HG02678 (cell line): Measurements from ENCODE around the gene GABPA.
"Not testable (repeated sequence)": the region's sequence is repeated elsewhere in the genome, so short reads cannot be mapped to it uniquely, and the experiment has no call there.

Experiments
- ATAC-seq: cut with Tn5 transposase; IDR thresholded peaks from one replicate; pipeline ENCODE4 v1.9.1; 2021; ENCODE audit warnings: mild to moderate bottlenecking, moderate library complexity; ENCODE audit not compliant: unreplicated experiment

GABPA gene

DNA sequence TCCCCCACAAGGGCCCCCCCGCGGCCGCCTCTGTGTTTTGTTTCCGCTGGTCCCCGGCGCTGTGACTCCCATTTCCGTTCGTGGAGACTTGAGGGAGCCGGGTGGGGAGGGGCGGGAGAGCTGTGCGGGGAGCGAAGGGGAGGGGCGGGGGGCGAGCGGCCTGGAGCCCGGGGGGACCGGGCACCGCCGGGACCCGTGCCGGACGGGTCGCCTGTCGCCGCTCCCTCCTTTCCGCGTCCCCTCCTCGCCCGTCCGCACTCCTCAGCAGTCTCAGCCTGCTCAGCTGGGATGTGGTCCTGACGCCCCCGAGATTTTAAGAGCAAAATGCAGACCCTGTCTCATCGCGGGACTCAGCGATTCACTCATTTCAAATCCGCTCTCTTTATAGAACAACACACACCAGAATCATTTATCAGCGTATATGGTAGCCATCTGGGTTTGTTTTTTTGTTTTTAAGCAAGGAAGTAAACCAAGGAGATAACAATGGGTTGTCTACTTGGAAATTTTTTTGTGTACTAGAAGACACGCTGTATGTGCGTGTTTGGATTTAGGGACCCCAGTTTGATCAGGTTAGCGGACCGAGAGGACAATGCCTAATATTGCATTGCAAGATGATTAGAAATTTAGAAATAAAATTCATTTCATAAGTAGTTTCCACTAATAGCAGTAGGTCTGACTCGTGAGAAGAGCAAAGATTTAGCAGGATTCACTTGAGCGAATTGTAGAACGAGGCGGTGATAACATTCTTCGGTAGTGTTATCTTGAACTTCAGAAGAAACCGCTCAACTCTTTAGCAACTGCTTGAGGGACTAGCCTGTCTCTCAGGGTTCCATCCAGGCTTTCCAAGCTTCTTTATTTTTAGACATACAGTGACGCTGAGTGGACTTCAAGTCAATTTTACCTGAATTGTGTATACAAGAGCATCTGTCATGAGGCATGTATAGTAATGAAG lies 1.1 kb downstream of the GABPA start:
- peak; percentile 10 for ATAC-seq

DNA sequence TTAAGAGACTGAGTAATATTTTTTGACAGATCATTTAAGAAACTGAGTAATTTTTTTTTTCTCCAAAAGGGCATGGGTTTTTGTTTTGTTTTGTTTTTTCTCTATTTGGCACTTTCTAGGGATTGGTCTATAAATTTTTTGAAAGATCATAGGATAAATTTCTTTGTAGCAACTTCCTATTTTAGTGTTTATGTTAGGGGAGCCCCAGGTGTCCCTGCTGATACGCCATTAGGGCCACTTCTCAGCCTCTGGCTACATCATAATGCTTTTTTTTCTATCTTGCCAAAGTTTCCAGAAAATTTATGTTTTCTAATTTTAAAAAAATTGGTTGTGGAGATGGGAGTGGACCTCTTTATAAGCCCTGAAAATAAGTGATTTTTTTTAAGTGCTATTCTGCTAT lies 2.6 kb downstream of the GABPA start:
- no peak for ATAC-seq

DNA sequence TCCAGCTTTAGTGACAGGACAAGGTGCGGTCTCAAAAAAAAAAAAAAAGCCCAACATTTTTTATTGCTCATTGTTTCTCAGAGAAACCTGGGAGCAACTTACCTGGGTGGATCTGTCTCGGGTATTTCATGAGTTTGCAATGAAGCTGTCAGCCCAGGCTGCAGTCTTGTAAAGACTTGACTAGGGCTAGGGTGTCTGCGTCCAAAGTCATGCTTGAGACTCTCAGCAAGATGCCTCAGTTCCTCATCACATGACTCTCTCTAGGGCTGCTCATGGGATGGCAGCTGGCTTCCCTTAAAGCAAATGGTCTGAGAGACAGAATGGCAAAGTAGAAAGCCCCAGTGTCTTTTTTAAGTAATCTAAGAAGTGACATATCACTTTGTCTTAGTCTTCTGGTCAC lies 8.1 kb downstream of the GABPA start:
- no peak for ATAC-seq

DNA sequence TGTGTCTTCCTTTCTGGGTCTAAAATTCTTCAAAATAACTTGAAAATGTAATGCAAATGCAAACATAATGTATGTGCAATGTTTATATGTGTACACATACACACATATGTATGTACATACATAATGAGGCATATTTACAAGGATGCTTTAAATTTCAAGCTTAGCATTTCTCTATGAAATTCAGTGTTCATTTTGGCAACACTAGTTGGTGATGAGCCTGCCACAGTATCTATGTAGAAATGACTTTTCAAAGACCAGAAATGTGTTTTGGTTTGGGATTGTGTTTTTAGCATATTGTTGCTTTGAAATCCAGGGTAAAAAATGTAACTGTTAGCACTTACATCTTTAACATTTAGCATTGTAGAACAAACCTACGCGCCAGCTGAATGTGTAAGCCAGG lies 10.1 kb downstream of the GABPA start:
- no peak for ATAC-seq

DNA sequence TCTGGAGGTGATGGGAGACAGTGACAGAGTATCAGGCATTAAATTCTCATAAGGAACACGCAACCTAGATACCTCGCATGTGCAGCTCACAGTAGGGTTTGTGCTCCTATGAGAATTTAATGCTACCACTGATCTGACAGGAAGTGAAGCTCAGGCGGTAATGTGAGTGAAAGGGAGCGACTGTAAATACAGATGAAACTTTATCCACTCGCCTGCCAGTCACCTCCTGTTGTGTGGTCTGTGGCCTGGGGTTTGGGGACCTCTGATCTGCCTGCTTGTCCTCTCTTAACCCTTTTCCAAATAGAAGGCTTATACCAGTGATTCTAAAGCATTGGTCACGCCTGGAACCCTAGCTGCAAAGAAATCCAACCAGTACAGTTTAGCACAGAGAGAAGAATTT lies 15.3 kb downstream of the GABPA start:
- no peak for ATAC-seq

DNA sequence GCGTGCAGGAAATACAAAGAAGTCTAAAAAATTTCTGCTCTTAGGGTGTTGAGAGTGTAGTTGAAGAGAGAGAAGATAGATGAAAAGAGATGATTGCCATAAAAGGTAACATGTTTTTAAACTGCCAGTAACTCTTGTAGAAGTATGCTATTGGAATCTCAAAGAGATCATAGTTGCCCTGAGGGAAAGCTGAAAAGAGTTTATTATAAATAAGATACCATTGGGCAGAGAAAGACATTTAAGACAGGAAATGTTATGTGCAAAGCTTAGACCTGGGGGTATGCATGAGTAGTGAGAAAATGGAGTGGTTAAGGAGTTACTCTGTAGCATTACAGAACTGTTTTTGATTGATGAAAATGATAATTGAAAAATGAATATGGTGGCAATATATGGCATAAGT lies 17.6 kb downstream of the GABPA start:
- ATAC-seq, result no peak

DNA sequence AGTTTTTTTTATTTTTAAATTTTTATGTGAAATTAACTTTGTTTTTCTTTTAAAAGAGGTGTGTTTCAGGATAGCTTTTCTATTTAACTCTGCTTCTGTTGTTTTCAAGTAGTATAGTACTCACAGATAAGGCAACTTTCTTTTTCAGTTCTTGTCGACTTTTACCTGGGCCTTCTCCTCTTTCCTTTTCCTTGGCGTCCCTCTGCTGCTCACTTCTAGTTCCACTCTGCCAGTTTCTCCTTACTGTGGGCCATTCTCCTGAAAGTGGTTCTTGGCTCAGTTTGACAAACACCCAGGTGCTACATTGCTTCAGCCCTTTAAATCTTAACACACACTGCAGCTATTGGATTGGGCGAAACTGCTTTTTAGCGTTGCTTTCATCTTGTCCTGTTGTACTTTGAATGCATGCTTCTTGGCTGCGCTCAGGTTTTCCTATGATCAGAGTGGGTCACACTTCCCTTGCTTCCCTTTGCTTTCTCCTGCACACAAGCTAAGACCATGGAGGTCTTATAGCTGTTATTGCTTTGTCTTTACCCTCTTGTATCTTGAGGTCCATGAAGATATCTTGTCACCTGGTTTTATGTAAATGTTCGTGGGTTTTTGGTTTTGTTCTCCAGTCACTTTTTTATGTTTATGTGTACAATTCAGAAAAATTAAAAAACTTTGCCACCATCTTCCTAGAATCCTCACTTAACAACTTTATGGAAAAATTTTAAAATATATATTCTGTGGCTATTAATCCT lies 21.6 kb downstream of the GABPA start:
- ATAC-seq, result no peak

DNA sequence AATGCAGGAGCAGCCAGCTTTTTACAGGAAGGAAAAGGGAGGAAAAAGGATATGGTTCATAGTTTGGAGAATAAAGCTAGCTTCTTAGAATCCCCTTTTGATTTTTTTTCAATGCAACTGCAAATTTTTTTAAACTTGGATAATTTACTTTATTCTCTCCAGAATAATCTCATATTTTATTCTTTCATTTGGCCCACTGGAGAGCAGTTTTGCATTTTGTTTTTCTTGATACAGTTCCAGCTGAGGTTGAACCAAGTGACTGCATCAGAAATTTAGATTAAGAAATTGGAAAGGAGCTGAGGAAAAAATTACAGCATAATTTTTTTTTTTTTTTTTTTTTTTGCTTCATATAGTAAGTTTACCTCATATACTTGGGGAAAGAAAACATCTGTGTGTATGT lies 22.8 kb downstream of the GABPA start:
- no peak for ATAC-seq

DNA sequence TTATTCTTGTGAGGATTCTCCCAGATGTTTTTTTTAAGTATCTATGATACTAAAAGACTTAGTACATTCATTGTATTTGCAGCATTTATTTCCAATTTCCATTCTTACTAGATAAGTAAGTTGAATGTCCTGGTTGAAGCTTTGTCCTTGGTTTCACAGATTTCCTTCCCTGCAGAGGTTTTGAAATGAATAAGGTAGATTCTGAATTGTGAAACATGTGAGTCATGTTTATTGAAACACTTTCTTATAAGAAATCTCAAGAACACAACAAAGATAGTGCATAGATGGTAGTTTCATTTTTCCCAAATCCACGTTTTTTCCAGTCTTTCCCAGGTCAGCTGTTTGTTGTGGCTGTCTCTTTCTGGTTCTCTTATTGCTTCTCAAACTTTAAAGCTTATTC lies 24.8 kb downstream of the GABPA start:
- no peak for ATAC-seq

DNA sequence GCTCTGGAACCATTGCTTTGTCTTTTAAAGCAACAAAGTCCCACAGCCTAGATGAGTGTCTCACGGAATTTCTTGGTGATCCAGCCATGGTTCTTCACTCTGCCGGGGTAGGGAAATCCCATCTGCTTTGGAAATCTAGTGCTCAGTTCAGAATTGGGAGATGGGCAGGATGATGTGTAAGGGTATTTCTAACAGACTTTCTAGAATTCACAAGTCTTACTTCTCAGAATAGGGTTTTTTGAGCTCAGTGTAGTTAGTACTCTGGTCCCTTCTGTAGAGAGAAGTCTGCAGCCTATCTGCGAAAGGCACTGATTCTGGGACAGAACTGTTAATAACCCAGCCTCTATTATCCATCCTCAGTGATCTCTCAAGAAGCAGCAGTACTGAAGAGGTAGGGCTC lies 25.3 kb downstream of the GABPA start:
- ATAC-seq, result no peak

DNA sequence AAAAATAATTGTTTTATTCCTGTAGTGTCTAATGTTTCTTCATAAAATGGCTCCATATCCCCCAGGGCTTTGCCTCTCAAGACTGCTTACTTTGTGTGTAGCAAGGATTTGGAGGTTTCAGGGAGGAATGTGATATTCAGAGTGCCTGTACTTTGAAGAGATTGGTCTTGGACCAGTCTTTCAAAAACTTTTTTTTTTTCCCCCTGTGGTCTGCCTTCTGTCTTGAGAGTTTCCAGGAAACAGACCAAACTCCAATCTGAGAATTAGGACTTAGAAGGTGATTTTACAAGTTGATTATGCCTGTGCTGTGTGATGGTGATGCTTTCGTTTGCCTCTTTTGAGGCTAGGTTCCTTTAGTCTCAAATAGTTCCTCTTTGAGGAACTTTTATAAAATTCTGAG lies 25.9 kb downstream of the GABPA start:
- ATAC-seq, result no peak

DNA sequence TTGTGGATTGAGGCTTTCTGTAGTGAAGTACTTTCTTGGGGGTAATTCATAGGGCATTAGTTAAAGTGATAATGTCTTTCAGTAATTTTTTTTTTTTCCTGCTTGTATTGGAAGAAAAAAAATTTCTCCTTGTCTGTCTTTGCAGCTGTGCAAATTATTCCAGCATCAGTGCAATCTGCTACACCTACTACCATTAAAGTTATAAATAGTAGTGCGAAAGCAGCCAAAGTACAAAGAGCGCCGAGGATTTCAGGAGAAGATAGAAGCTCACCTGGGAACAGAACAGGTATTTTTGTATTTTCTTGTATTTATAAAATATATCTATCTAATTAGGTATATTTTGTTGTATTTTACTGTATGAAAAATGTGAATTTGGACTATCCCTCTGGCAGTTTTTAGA lies 29.3 kb downstream of the GABPA start:
- ATAC-seq, result no peak

DNA sequence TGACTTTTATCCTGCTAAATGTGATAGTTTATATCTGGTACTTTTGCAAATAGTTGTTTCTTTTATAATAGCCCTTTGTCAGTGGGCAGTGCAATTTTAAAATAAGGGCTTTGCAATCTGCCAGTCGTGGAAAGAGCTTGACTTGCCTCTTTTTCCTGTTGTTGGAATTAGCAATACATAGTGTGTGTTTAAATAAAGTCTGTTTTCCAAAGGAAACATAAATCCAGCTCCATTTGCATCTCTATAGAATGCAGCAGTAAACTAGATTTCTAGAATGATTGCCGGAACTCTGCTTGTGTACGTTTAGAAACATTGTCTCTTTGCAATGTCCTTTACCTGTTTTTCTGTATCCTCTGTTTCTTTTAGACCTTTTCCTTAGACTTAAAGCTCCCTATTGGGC lies 33.1 kb downstream of the GABPA start:
- ATAC-seq, result no peak

DNA sequence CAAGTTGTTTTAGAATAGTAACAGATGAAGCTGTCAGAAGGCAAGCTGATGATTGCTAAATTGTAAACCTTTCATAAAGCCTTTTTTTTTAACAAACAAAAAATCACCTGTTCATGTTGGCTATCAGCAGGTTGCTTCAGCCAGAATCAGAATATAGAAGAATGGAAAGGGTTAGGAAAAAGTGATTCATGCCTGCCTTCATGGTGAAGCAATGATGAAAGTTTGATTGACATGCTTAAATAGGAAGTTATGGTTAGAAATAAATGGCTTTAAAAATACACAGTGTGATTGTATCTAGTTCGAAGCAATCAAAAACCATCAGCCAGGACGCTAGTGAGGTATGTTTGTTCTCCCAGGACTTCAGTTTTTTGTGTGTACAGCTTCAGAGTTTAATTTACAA lies 37.9 kb downstream of the GABPA start:
- ATAC-seq, result no peak

DNA sequence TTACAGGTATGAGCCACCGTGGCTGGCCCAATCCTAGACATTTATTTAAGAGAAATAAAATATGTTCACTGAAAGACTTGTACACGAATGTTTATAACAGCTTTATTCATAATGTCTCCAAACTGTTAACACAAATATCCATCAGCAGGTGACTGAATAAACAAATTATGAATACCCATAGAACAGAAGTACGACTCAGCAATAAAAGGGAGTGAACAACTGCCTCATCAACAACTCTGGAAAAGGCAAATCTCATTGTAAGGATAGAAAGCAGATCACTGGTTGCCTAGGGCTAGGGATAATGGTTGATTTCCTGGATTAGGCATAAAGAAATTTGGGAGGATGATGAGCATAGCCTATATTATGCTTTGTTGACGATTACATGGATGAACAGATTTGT lies 41.7 kb downstream of the GABPA start:
- no peak for ATAC-seq

DNA sequence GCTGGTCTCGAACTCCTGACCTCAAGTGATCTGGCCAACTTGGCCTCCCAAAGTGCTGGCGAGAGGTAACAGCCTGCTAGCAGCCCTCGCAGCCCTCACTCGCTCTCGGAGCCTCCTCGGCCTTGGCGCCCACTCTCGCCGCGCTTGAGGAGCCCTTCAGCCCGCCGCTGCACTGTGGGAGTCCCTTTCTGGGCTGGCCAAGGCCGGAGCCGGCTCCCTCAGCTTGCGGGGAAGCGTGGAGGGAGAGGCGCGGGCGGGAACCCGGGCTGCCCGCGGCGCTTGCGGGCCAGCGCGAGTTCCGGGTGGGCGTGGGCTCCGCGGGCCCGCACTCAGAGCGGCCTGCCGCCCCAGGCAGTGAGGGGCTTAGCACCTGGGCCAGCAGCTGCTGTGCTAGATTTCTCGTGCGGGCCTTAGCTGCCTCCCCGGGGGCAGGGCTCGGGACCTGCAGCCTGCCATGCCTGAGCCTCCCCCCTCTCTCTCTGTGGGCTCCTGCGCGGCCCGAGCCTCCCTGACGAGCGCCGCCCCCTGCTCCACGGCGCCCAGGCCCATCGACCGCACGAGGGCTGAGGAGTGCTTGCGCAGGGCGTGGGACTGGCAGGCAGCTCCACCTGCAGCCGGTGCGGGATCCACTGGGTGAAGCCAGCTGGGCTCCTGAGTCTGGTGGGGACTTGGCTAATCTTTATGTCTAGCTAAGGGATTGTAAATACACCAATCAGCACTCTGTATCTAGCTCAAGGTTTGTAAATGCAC lies 43.5 kb downstream of the GABPA start:
- ATAC-seq, result not testable (repeated sequence)

DNA sequence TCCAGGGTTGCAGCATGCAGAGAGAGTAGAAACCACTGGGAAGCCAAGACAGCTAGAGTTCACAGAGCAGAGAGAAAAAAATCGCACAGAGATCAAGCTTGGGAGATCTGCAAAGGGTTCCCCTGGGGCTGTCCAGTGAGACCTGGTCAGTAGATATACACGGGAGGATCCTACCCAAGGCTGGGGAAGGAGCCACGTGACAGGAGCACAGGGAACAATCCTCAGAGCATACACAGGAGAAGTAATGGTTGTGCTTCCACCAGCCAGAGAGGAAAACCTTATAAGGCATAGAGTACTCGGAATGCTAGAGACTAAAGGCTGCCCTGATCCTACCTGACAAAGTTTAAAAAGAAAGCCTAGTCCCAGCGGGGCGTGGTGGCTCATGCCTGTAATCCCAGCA lies 53.9 kb downstream of the GABPA start:
- no peak for ATAC-seq

DNA sequence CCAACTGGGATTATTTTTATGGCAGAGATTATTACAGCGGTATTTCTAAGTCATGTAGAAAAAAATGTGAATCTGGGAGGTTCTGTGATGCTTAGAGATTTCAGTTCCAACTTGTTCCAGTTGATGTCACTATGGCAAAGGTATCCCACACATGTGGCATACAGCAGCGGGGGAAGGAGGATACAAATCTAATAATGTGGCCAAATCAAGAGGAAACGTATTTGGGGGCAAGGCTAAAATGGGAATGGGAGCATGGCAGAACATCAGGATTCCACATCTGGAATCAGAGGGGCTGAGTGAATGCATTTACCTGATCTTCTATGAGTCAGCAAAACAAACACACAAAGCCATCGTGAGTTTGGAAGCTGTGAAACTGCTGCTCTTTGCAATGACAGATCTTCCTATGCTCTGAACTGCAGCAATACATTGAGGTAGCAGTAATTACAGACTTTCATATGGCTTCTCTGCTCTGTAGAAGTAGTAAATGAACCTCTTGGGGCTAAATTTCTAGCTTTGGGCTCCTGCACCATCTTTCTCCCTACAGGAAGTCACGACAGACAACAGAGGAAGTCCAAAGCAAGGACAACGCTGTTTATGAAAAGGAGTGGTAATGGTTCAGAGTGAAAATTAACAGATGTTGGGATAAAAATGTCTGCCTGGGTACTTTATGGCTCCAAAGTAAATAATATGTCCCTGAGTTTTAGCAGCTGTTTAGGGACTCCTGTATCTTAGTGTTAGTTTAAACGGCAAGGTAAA lies 55.5 kb downstream of the GABPA start:
- peak; percentile 65 for ATAC-seq

DNA sequence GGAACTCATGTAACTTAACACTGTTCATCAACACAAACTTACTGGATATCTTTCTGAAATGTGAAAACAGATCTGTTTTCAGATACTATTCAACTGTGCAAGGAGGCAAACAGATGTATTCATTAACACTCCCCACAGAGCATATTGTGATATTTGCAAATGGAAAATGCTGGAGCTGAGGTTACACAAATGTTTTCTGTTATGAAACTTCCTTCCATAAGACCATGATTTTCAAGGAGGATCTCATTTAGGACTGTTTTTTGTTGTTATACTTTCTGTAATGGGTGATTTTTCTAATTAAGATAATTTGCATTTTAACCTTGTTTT lies 56.1 kb downstream of the GABPA start:
- ATAC-seq, result no peak

DNA sequence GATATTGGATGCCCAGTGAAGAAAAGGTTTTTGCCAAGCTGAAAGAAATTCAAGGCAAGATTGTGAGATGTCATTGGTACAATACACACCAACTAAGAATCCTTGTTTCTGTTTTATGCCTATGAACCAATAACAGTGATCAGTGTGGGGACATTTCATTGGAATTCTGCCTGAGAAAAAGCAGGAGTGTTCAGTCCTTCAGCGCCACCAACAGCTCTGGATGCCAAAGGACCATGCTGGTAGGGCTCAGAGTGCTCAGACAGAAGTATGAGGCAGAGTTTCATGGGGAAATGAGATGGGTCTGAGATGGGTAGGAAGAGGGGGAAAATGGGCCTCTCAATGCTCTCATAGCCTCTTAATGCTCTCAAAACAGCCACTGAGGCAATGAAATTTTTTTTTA lies 56.5 kb downstream of the GABPA start:
- no peak for ATAC-seq
